Esophagus mucosa (tissue), 1 donor: ENCODE measurements around the gene MCM9. TPM values are rescaled to one million over a fixed set of nuclear protein-coding genes. Genes with fewer than 3 reads are reported as not detected.
"Not testable (repeated sequence)": the region's sequence is repeated elsewhere in the genome, so short reads cannot be mapped to it uniquely, and the experiment has no call there.

Source experiments
- ATAC-seq: fragments of 200-7000 bp; cut with Tn5 transposase; one replicate; pipeline ENCODE4 v1.9.1; 2020
- total RNA-seq: library from RNA; stranded (reverse); gene quantifications from one replicate; pipeline ENCODE4 v1.2.4, GENCODE V29; 2023
- donor health status: DM: yes; HTN: yes; CAD: no.

Gene MCM9
- total RNA-seq, 1 donor from 2014 or later: 15.6 TPM

DNA sequence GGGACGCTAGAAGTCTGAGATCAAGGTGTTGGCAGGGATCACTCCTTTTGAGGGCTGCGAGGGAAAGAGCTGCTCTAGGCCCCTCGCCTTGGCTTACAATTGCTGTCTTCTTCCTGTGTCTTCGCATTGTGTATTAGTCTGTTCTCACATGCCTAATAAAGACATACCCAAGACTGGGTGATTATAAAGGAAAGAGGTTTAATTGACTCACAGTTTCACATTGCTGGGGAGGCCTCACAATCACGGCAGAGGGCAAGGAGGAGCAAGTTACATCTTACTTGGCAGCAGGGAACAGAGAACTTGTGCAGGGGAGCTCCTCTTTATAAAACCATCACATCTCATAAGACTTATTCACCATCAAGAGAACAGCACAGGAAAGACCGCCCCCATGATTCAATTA, 143.5 kb downstream of the MCM9 start:
- ATAC-seq: no peak

DNA sequence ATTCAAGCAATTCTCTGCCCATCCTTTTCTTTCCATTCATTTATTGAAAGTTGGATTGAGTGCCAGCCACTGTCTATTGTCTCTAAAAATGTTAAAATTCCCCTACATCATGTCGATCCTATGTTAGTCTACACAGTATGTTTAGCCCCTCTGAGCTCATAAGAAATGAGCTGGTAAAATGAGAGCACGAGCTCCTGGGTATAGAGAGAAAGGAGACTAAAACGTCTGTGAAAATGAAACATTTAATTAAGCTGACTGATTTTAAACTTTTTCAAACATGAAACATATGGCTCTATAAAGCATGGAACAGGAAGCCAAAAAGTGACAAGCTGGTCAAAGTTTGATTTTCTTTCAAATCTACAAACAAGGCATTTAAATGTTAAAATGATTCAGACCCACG, 145.0 kb downstream of the MCM9 start:
- ATAC-seq: no peak

DNA sequence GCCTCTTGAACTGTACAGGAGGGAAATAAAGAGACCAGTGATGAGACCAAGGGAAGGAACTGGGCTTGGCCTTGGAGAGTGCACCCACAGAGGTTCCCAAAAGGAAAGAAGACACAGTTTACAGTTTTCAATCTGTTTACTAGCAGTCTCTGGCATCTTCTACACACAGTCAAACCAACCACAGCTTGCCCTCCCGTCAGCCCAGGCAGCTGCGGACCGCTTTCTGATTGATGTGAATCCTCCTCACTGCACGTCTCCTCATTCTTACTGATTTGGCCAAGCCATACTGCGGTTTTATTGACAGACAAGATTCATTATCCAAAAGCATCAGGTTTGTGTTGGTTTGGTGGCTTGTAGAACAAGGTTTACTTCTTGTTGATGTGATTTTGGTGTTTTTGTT, 145.5 kb downstream of the MCM9 start:
- ATAC-seq: no peak

DNA sequence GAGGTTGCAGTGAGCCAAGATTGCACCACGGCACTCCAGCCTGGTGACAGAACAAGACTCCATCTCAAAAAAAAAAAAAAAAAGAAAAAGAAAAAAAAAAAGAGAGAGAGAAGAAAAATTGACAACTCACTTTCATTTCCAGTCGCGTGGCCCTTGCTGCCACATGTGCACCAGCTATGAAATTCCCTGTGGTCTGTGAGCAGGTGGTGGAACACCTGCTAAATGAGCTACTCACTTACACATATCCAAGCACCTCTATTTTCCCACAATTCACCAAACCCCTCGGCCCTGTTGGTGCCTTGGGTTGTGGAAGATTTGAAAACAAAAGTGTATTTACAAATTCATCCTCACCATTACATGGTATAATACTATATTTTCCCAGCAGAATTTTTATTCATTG, 146.3 kb downstream of the MCM9 start:
- no peak for ATAC-seq

DNA sequence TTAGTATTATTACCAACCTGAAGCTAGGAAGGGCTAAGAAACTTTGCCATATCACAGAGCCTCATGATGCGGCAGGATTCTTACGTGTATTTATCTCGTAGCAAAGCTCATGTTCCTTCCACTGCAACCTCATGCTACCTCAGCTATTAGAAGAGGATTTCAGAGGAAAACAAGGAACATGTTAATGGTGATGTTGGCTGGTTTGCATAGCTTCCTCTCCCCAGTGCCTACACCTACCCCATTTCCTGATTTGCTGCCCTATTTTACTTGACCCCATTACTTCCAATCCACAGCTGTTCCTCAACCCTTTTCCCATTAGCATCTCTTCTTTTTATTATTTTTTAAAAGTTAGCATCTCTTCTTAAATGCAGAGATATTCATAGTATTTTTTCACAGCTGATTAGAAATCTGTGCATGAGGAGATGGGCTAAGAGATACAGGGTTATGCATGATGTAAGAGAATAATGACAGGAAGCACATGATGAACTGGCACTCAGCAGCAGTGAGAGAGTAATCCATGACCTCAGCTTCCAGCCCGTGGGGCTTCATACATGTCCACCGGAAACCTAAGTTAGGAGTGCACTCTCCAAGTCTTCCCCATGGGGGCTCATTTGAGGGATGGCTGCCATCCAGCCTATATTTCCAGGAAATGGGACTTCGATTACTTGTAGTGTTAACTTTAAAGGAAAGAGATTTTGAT, 147.1 kb downstream of the MCM9 start:
- ATAC-seq: no peak

DNA sequence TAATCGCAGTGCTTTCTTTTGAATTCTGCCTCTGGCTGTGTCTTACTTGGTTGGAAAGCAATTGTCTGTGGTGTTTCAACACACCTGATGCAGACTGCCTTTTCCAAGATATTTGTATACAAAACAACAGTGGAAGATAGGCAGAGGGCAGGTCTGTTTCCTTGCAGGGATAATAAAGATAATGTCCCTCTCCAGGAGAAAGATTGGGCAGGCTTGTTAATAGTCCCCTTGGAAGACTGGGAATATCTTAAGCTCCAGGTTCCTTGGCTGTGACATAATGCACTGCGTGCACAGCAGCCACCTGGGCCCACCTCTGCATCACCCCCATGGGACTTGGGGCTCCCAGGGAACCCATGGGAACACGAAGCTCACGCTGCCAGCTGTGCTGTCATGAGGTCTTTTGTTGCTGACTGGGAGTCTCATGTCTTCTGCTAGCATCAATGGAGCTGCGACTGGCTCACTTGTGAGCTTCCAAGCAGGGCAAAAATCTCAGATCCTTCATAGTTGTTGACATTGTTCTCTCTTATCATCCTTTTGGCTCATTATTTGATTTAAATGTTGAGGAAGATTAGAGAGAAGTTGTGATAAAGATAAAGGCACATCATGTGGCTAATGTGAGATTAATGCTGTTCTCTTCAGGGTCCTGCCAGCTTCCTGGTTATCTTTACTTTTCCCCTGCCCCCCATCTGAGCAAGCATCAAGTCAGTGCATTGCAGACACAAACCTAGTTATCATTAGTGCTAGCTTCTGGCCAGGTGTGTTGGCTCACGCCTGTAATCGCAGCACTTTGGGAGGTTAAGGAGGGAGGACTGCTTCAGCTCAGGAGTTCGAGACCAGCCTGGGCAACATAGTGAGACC, 148.1 kb downstream of the MCM9 start:
- ATAC-seq: no peak

DNA sequence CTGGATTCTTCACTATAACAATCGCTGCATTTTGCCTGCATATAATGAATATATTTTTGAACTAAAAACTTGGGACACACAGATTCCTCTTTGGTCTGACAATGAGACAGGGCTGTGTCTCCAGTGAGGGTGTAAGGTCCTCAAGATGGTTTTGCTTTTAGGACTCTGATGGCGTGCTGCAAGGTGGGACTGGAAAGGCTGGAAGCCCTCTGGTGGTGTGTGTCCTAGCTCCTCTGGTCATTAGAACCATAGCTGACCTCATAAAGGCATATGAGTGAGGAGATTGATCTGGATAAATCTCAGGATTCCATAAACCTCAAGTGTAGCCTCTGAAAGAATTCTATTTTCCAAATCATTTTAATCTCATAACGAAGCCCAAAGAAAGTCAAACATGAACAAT, 149.4 kb downstream of the MCM9 start:
- ATAC-seq: no peak

DNA sequence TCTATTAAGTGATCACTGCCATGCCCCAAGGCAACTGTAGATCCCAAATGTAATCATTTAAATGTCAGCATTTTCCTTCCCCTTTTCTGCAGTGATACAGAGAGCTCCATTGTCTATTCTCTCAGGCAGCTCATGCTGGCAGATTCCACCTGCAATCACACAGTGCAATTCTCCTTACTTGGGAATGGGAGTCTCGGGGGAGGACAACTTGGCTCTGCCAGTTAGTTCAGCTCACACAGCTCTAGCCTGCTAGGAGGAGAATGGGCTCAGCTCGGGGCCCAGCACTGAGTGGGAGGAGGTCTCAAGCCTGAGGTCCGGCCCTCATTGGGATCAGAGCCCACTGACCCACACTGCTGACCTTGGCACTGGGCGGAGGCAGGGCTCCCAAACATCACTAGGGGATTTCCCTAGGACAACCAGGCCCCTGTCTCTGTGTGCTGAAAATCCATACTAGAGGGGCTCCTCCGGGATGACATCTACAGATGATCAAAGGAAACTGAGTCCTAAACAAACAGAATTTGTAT, 150.3 kb downstream of the MCM9 start:
- peak; percentile 25 for ATAC-seq

DNA sequence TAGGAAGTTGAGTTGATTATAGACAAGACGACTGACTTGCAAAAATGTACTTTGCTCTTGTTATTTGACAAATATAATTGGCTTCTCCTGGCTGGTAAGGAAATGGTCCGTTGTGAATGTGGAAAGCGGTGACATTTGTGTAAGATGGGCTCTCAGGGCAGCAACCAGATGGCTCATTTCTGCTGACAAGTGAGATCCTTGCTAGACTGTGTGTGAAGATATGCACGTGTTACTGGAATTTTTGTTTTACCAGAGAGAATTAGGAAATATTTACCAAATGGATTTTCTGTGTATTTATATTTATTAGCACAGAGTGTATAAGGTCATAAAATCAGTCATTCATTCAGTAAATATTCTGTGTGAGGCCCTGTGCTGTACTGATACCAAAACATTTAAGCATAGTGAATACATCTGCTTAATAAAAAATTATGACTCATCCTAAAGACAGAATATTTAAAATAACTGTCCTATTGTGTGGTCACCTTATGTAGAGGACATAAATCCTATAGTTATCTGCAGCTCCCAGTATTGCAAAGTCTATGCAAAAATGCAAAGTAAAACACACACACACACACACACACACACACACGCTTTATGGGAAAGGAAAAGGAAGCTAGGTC, 150.9 kb downstream of the MCM9 start:
- ATAC-seq: no peak

DNA sequence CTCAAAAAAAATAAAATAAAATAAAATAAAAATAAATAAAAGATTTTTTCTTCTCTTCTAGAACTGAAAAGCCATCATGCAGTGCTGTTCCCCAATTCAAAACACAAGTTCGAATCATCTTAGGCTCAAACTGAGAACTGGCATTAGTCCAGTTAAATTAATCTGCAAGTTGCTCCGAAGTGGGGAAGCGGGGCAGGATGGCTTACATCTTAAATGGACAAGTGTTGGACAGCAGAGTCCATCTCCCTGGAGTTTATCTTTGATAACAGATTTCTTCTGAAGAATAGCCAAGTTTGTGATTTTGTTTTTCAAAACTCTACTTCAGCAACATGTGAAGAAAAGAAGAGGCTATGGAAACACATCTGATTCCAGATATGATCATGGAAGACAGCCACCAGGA, 152.3 kb downstream of the MCM9 start:
- no peak for ATAC-seq

DNA sequence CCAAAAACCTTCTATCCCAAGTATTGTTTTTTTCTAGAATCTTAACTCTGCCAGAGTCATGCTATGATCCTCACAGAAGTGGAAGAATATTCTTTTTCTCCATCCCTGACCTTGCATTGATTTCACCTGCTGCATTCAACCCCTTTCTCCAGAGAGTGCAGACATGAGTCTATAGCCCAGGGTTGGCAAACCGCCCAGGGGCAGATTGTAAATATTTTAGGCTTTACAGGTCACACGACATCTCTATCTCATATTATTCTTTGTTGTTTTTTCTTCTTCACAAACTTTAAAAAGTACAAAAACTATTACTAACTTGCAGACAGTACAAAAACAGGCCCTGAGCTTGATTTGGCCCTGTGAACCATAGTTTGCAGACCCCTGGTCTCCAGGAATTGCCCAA, 153.1 kb downstream of the MCM9 start:
- no peak for ATAC-seq

DNA sequence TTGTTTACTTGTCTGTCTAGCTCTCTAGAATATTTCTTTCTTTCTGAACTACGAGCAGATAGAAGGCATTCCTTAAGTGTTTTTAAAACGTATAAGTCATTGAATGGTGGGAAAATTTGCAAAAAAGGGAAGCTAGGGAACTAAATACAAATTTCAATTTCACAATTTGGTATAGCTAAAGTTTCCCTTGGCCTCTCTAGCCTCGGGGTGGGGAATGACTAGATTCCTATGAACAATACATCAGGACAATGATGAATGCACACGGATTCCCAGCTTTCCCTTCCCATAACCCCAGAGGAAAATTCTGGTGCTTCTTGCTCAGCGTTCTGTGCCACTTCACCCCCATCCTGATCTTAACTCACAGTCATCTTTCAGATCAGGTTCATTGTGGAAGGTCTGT, 154.3 kb downstream of the MCM9 start:
- ATAC-seq: no peak

DNA sequence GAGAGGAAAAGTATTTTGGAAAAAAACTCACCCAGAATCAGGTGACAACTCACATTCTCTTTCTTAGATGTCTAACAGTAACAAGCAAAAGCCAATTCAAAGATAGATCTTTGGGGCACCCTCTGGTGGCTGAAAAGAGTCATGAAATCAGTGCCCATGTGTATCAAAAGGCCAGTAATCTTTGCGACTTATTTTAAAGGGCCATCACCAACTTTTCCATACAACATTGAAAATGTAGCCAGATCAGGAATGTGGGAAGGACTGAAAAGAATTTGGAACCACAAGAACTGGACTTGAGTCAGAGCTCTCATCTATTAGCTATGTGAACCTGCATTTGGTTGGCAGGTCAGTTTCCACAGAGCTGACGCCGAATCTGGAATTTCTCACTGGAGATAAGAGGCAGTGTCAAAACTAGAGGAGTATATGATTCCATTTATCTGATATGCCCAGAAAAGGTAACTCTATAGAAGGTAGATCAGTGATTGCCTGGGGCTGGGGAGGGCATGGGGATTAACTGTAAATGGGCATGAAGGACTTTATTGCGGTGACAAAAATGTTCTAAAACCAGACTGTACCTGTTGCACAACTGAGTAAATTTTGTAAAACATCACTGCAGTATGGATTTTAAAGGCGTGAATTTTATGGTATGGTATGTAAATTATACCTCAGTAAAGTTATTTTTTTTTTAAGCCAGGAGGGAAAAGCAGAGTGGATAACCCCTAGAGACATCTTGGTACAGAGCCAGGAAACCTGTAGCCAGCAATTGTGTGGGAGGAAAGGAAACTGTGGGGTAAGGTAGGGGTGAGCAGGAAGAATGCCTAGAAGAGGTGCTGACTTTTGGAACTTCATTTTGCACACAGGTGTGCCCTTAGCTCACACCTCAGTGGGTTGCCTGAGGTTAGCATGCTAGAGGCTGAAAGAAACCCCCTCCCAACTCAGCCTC, 158.1 kb downstream of the MCM9 start:
- peak; percentile 71 for ATAC-seq

DNA sequence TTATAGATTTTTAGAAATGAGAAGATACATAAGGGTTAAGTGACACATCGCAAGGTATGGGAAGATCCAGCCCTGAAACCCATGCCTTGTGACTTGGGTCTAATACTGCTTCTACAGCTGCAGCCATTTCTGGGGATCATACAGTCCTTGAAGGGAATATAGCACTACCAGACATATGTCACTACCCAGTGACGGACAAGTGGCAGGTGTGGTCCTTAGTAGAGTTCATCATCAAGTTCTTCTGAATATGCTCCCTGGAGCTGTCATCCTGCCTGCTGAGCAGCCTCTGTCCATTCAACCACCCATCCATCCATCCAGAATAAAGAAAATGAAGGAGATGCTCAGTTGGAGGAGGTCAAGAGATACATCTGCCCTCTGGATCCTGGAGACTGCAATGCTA, 159.6 kb downstream of the MCM9 start:
- no peak for ATAC-seq

DNA sequence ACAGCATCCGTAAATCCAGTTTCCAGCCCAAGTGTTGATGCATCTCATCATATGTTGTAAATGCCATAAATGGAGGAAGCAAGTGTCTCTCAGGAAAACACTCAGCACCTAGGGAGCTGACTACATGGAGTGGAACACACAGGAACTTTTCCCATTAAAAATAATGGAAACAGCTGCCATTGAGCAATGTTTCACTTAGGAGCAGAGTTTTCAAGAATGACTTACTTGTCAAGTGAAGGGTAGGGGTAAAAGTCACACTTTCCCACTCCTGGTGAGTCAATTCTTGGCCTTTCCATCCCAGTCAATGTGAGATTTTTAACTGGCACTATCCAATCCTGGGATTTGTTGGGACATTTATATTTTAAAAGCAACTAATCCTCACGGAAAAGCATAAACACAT, 160.4 kb downstream of the MCM9 start:
- no peak for ATAC-seq

DNA sequence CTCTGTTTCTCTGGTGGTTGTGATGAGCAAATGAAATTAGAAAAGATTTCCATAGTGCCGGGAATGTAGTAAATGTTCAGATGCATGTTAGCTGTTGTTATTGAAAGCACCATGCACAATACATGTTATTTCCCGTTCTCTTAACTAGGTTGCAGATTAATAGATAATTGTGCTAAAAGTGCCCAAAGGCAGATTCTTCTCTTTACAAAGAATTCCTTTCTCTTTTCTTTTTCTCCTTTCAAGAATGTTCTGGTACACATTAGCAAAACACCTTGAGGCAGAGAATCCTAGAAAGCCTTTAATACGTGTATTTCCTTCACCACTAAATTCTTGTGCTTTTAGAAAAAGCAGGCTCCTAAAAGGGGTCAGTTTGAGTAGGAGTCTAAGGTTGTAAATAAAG, 162.1 kb downstream of the MCM9 start:
- ATAC-seq: no peak

DNA sequence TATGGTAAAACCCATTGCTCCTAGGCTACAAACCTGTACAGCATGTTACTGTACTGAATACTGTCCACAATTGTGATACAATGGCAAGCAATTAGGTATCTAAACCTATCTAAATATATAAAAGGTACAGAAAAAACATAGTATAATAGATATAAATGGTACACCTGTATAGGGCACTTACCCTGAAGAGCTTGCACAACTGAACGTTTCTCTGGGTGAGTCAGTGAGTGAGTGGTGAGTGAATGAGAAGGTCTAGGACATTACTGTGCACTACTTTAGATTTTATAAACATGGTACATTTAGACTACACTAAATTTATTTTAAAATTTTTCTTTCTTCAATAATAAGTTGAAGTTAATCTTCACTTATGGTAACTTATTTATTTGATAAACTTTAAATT, 163.7 kb downstream of the MCM9 start:
- peak; percentile 70 for ATAC-seq

DNA sequence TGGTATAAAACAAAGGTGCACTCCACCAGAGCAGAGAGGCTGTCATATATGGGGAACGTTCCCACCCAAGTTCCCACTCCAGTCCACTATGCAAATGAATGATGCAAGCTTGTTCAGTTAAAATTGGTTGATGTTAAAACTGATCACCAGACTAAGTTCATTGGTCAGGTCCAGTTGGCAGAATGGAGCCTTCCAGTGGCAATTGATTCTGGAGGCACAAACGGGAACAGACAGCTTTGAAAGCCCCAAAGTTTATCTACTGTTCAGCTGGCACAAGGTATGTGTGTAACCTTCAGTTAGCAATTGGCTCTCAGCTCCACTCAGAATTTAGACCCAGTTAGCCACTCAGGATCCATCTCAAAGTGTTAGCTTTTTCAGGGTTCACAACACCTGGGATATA, 164.1 kb downstream of the MCM9 start:
- ATAC-seq: no peak

DNA sequence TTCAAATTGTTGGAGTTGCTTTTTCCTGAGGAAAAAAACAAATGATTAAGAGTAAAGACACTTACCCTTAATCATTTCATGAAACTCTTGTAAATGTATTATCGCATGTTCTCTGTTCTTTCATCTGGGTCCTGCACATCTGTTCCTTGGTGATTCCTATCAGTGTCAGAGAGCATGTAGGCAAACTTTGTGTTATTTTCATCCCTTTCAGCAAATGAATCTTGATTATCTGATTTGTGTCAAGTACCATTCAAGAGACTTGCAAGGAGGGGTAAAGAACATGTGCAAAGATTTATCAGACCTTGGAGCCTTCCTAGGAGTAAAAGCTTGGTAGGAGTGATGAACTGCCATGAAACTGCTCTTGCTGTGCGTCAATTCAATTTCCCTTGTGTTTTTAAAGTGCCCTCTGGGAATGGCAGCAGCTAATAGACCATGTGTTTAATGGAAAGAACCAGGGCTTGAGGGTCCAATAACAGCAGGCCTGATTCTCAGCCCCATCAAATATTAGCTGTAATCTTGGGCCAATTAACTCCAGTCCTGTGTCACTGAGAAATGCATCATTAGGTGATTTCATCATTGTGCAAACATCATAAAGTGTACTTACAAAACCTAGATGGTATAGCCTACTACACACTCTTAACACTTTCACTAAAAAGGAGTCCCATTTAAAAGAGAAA, 164.7 kb downstream of the MCM9 start:
- peak; percentile 33 for ATAC-seq

DNA sequence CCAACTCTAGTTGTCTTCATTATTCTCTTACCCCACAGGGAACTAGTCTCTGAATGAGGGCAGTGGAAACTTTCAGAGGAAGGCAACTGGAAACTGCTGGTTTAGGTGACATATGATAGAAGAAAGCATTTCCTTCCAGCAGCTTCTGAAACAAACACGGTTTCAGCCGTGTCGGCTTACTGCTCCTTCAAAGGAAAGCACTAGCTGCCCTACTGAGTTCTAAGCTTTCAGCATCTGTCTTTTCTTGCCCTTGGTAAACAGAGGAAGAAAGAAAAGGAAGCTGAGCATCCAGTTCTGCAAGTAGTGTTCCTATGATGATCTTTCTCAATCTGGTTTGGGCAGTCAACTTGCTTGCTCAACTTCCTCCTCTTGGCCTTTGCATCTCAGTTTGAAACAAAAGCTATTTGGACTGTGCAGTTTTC, 166.0 kb downstream of the MCM9 start:
- peak; percentile 94 for ATAC-seq

DNA sequence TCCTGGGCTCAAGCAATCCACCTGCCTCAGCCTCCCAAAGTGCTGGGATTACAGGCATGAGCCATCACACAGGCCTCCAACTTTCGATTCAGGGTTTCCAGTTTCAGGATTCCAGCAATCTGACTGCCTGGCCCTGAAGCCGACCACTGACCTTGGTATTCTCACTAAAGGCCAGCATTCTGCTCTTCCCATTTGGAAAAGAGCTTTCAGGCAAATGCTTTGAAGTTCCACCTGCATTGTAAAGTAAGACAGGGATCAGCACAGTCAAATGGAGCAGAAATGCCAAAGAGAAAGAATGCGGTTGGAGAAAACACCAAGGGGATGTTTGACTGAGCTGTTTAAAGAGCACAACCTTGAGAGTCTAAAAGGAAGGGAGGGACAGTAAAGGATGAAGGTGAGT, 166.5 kb downstream of the MCM9 start:
- no peak for ATAC-seq

DNA sequence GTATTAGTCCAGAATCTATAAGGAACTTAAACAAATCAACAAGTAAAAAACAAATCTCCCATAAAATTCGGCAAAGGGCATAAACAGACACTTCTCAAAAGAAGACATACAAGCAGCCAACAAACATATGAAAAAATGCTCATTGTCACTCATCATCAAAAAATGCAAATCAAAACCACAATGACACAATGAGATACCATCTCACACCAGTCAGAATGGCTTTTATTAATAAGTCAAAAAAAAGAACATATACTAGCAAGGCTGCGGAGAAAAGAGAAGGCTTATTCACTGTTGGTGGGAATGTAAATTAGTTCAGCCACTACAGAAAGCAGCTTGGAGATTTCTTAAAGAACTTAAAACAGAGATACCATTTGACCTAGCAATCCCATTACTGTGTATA, 169.6 kb downstream of the MCM9 start:
- ATAC-seq: not testable (repeated sequence)
